Stomach smooth muscle (tissue), 2 donors: ENCODE data around the gene NEUROG2.

Source experiments
- H3K27ac ChIP-seq: one replicate; pipeline ENCODE4 v1.7.0; 2013; ENCODE audit warnings: mild to moderate bottlenecking, low read length, inconsistent platforms
- H3K27me3 ChIP-seq, 2 donors: one replicate each; pipeline ENCODE4 v1.7.0; 2013; ENCODE audit warnings: low read length in 2 of 2; ENCODE audit not compliant: insufficient read depth in 2 of 2, control insufficient read depth in 1 of 2
- H3K36me3 ChIP-seq, 2 donors: one replicate each; pipeline ENCODE4 v1.7.0; 2013; ENCODE audit warnings: low read length in 2 of 2; ENCODE audit not compliant: control insufficient read depth in 2 of 2, insufficient read depth in 2 of 2
- H3K4me1 ChIP-seq: one replicate; pipeline ENCODE4 v1.7.0; 2013; ENCODE audit warnings: low read length; ENCODE audit not compliant: control insufficient read depth, insufficient read depth
- H3K4me3 ChIP-seq, 2 donors: one replicate each; pipeline ENCODE4 v1.7.0; 2013; ENCODE audit warnings: low read length in 2 of 2
- H3K9ac ChIP-seq, 2 donors: one replicate each; pipeline ENCODE4 v1.7.0; 2013; ENCODE audit warnings: low read length in 2 of 2, mild to moderate bottlenecking in 1 of 2
- H3K9me3 ChIP-seq, 2 donors: one replicate each; pipeline ENCODE4 v1.7.0; 2013; ENCODE audit warnings: low read length in 2 of 2; ENCODE audit not compliant: control insufficient read depth in 2 of 2
- donor health status: healthy.
- donor health status: Pancreatic carcinoma.

Gene NEUROG2

GRCh38 chr4:112521123-112522023 is 5.4 kb upstream of the NEUROG2 start:
- Histone ChIP-seq H3K4me1 (peaks cover 18% of the 10 kb centered on the region), H3K27me3 (peaks cover 62 to 88% of the 10 kb centered on the region in 2 donors), H3K9ac (no peak overlapping the region), H3K9me3 (peaks cover 6 to 9% of the 10 kb centered on the region in 2 donors), H3K27ac (no peak overlapping the region), H3K36me3 (no peaks in the 10 kb centered on the region), H3K4me3 (no peak overlapping the region)

GRCh38 chr4:112520598-112521122 is 4.7 kb upstream of the NEUROG2 start:
- H3K9ac ChIP-seq: no peak overlapping the region
- H3K27ac ChIP-seq: no peak overlapping the region
- no peak overlapping the region for H3K4me3 ChIP-seq
- peaks cover 24% of the 10 kb centered on the region for H3K4me1 ChIP-seq
- H3K27me3 ChIP-seq: peaks cover 62 to 95% of the 10 kb centered on the region in 2 donors
- no peaks in the 10 kb centered on the region for H3K36me3 ChIP-seq
- peaks cover 6 to 9% of the 10 kb centered on the region in 2 donors for H3K9me3 ChIP-seq

GRCh38 chr4:112519689-112520597 is 4.0 kb upstream of the NEUROG2 start:
- Histone ChIP-seq H3K9me3 (peaks cover 6 to 9% of the 10 kb centered on the region in 2 donors), H3K4me3 (no peak overlapping the region), H3K27ac (no peak overlapping the region), H3K4me1 (peaks cover 31% of the 10 kb centered on the region), H3K27me3 (peaks cover 66 to 98% of the 10 kb centered on the region in 2 donors), H3K9ac (no peak overlapping the region), H3K36me3 (no peaks in the 10 kb centered on the region)

DNA sequence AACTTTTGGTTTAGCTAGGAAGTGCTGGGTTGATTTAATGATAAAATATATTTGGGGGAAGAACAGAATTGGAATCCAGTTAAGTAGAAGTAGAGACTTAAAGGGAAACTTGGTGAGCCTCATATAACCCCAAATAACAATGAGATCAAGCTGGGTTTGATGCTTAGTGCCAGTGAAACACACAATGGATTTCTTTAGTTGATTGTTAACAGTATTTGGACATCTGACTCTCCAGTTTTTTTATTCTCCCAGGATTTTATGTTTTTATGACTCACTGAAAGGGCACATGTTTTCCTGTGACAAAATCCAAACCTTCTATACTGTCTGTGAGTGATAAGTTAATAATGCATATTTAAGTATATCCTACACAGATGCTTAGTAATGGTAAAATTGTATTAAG is 2.7 kb upstream of the NEUROG2 start:
- Histone ChIP-seq H3K4me1 (peaks cover 34% of the 10 kb centered on the region), H3K27ac (no peak overlapping the region), H3K36me3 (no peaks in the 10 kb centered on the region), H3K4me3 (no peak overlapping the region), H3K9ac (no peak overlapping the region), H3K27me3 (peaks cover 67 to 99% of the 10 kb centered on the region in 2 donors), H3K9me3 (peaks cover 6 to 9% of the 10 kb centered on the region in 2 donors)

DNA sequence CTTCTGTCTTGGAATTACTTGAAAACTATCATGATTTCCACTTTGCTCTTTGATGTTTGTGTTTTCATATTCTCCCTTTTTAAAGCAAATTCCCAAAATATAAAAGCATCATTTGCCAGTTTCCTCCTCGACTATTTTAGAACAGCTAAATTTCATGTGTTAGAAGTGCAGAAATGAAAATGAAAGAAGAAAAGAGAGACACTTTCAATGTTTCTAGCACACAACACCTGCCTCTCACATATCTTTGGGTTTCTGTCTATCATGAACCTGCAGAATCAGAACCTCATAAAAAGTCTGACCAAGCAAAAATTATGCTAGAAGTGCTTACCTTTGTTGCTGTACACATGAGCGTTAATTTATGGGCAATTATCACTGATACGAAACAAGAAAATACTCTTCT is 1.9 kb upstream of the NEUROG2 start:
- peaks cover 31% of the 10 kb centered on the region for H3K4me1 ChIP-seq
- no peak overlapping the region for H3K4me3 ChIP-seq
- peaks cover 66 to 99% of the 10 kb centered on the region in 2 donors for H3K27me3 ChIP-seq
- H3K36me3 ChIP-seq: no peaks in the 10 kb centered on the region
- no peak overlapping the region for H3K9ac ChIP-seq
- peaks cover 5 to 6% of the 10 kb centered on the region in 2 donors for H3K9me3 ChIP-seq
- H3K27ac ChIP-seq: no peak overlapping the region

- H3K27me3 ChIP-seq: peaks cover 61 to 99% of the 10 kb centered on the region in 2 donors
- H3K27ac ChIP-seq: no peak overlapping the region
- H3K4me3 ChIP-seq: peak overlapping the region in 1 of 2 donors; percentile 61
- no peaks in the 10 kb centered on the region for H3K36me3 ChIP-seq
- H3K4me1 ChIP-seq: peaks cover 31% of the 10 kb centered on the region
- no peak overlapping the region for H3K9ac ChIP-seq
- H3K9me3 ChIP-seq: peaks cover 4 to 6% of the 10 kb centered on the region in 2 donors
These were observed 1.2 kb upstream of the NEUROG2 start for GRCh38 chr4:112517067-112517634.

GRCh38 chr4:112516471-112517066 is 589 bp upstream of the NEUROG2 start:
- Histone ChIP-seq H3K9ac (no peak overlapping the region), H3K4me3 (peak overlapping the region; percentile 24 to 61), H3K9me3 (peaks cover 4 to 6% of the 10 kb centered on the region in 2 donors), H3K27me3 (peaks cover 61 to 99% of the 10 kb centered on the region in 2 donors), H3K4me1 (peaks cover 31% of the 10 kb centered on the region), H3K36me3 (no peaks in the 10 kb centered on the region), H3K27ac (no peak overlapping the region)

- Histone ChIP-seq H3K4me3 (peak overlapping the region; percentile 79 to 85), H3K27me3 (peaks cover 61 to 99% of the 10 kb centered on the region in 2 donors), H3K9ac (no peak overlapping the region), H3K36me3 (no peaks in the 10 kb centered on the region), H3K4me1 (peaks cover 34% of the 10 kb centered on the region), H3K27ac (no peak overlapping the region), H3K9me3 (peaks cover 4 to 6% of the 10 kb centered on the region in 2 donors)
These were observed 548 bp downstream of the NEUROG2 start for GRCh38 chr4:112515198-112516065.

DNA sequence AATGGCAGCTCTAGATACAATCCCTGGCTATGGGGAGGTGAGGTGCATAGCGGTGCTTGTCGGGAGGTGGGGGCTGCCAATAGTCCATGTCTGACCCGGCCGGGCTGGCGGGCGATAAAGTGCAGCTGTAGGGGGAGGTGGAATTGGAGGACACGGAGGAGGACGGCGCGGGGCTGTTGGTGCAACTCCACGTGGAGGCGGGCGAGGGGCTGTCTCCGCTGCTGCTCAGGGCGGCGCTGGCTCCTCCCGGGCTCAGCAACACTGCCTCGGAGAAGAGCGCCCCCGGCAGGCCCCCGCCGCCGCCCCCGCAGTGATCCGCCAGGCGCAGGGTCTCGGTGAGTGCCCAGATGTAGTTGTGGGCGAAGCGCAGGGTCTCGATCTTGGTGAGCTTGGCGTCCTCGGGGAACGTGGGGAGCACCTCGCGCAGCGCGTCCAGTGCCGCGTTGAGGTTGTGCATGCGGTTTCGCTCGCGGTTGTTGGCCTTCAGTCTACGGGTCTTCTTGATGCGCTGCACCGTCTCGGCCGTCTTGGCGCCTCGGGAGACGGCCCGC is 1.3 kb downstream of the NEUROG2 start:
- no peak overlapping the region for H3K9ac ChIP-seq

More for the DNA sequence above, 1.3 kb downstream of the NEUROG2 start:
- H3K9me3 ChIP-seq: peaks cover under 1 to 2% of the 10 kb centered on the region in 2 donors
- peaks cover 58 to 97% of the 10 kb centered on the region in 2 donors for H3K27me3 ChIP-seq
- peak overlapping the region in 1 of 2 donors; percentile 79 for H3K4me3 ChIP-seq
- peaks cover 39% of the 10 kb centered on the region for H3K4me1 ChIP-seq
- no peak overlapping the region for H3K27ac ChIP-seq
- H3K36me3 ChIP-seq: no peaks in the 10 kb centered on the region
